HG03439 (cell line): ENCODE results near the gene FPR1.
"Not testable (repeated sequence)": the region's sequence is repeated elsewhere in the genome, so short reads cannot be mapped to it uniquely, and the experiment has no call there.

Source experiments
- ATAC-seq: cut with Tn5 transposase; IDR thresholded peaks from one replicate; pipeline ENCODE4 v1.9.1; 2021; ENCODE audit warnings: mild to moderate bottlenecking, moderate library complexity; ENCODE audit not compliant: unreplicated experiment

Gene FPR1

GRCh38 chr19:51780270-51780669 lies 28.6 kb upstream of the FPR1 start:
- no peak for ATAC-seq

GRCh38 chr19:51779703-51780102 lies 28.0 kb upstream of the FPR1 start:
- ATAC-seq: no peak

GRCh38 chr19:51779181-51779580 lies 27.5 kb upstream of the FPR1 start:
- no peak for ATAC-seq

- ATAC-seq: no peak
Observed at GRCh38 chr19:51777570-51778462, 26.1 kb upstream of the FPR1 start.

- not testable (repeated sequence) for ATAC-seq
Observed at GRCh38 chr19:51776561-51776960, 24.9 kb upstream of the FPR1 start.

GRCh38 chr19:51772977-51773376 lies 21.3 kb upstream of the FPR1 start:
- ATAC-seq: no peak

- ATAC-seq: no peak
Observed at GRCh38 chr19:51771376-51772130, 19.9 kb upstream of the FPR1 start.

GRCh38 chr19:51766461-51766860 lies 14.8 kb upstream of the FPR1 start:
- no peak for ATAC-seq

- ATAC-seq: no peak
Observed at GRCh38 chr19:51765086-51765485, 13.4 kb upstream of the FPR1 start.

GRCh38 chr19:51761696-51762095 lies 10.0 kb upstream of the FPR1 start:
- no peak for ATAC-seq

- no peak for ATAC-seq
Observed at GRCh38 chr19:51760697-51761356, 9.1 kb upstream of the FPR1 start, which contains the start of gene FPR2. TSS of gene FPR2 (plus strand) at chr19:51761180. CDS start at chr19:51768659, 7,479 bp downstream.

GRCh38 chr19:51755571-51755970 lies 3.9 kb upstream of the FPR1 start:
- no peak for ATAC-seq

- no peak for ATAC-seq
Observed at GRCh38 chr19:51754770-51755169, 3.1 kb upstream of the FPR1 start.

- no peak for ATAC-seq
Observed at GRCh38 chr19:51754109-51754508, 2.4 kb upstream of the FPR1 start.

- no peak for ATAC-seq
Observed at GRCh38 chr19:51750400-51751094, 1.1 kb downstream of the FPR1 start.

GRCh38 chr19:51749979-51750378 lies 1.7 kb downstream of the FPR1 start:
- no peak for ATAC-seq

GRCh38 chr19:51746731-51747130 lies 4.9 kb downstream of the FPR1 start:
- no peak for ATAC-seq

GRCh38 chr19:51743405-51743804 lies 8.3 kb downstream of the FPR1 start:
- ATAC-seq: no peak

GRCh38 chr19:51742789-51743188 lies 8.9 kb downstream of the FPR1 start:
- no peak for ATAC-seq

GRCh38 chr19:51740356-51740755 lies 11.3 kb downstream of the FPR1 start:
- ATAC-seq: no peak
